ENCODE results near the gene ROR2. TPM values are rescaled to one million over a fixed set of nuclear protein-coding genes. Genes with fewer than 3 reads are reported as not detected.
A peak's percentile ranks its signal among the peaks of the same experiment; 100 is the strongest.

Gene ROR2
- total RNA-seq, 4 donors from 2014 or later: 0.70 to 9.9 (median 4.1) TPM

DNA sequence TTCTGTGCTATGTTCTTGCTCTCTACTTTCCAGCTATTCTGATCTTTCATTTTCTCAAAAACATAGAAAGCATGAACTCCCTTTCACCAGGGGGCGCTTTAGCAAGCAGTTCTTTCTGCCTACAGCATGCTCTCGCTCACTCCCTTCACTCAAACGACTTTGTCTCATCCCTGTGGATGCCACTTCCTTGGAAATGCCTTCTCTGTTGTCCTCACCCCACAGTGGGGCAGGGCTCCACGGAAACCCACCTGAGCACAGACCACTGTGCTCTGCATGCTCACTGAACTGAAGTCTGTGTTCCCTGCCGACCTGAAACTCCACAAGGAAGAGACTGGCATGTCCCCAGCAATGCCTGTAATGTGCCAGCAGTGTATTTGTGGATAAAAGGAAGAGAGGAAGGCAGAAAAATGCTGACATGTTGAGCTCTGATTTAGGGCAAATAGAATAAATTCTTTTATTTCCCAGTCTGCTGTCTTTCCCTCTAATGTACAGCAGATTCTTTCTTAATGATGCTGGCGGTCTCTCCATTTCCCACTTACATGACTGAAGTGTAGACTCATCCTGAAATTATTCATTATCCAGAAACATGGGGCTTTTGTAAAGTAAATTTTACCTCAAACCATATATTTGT is 4.9 kb upstream of the ROR2 start:
- DNase-seq: peak in 1 of 3 donors; percentile 61
- TF ChIP-seq CTCF (IDR thresholded peaks at IDR 0.05) (peak in 4 of 6 experiments; percentile 25 to 53 (median 47)), POLR2A (IDR thresholded peaks at IDR 0.05) (no peak)
- no peak overlapping the region for H3K27ac ChIP-seq
- H3K36me3 ChIP-seq: no peaks in the 10 kb centered on the region
- H3K9me3 ChIP-seq: peaks cover 0 to 4% (median 0%) of the 10 kb centered on the region in 4 donors
- H3K27me3 ChIP-seq: peaks cover 0 to 4% of the 10 kb centered on the region in 2 donors
- peaks cover 0 to 5% (median 0%) of the 10 kb centered on the region in 4 donors for H3K4me1 ChIP-seq
- H3K4me3 ChIP-seq: no peak overlapping the region

DNA sequence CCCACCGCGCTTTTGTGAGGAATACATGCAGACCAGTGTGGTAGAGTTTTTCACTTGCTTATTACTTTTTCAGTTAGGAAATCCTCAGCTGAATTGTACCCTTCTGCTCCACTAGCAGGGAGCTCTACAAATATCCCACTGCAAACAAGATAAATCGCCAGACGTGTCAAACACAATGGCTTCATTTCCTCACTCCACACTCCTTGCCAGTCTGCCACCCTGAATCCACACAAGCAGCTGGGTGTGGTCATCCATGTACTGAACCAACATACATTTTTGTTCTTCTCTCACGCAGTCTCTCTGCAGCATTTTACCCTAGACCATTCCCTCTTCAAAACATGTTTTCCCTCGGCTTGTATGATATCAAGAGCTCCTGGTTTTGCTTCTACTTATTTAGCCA is 3.7 kb upstream of the ROR2 start:
- H3K4me3 ChIP-seq: no peak overlapping the region
- H3K27ac ChIP-seq: no peak overlapping the region
- TF ChIP-seq POLR2A (IDR thresholded peaks at IDR 0.05) (no peak), CTCF (IDR thresholded peaks at IDR 0.05) (no peak)
- H3K36me3 ChIP-seq: no peaks in the 10 kb centered on the region
- peaks cover 0 to 17% (median 0%) of the 10 kb centered on the region in 4 donors for H3K4me1 ChIP-seq
- no peak for DNase-seq
- peaks cover 0 to 4% (median 0%) of the 10 kb centered on the region in 4 donors for H3K9me3 ChIP-seq
- peaks cover 0 to 15% of the 10 kb centered on the region in 2 donors for H3K27me3 ChIP-seq

DNA sequence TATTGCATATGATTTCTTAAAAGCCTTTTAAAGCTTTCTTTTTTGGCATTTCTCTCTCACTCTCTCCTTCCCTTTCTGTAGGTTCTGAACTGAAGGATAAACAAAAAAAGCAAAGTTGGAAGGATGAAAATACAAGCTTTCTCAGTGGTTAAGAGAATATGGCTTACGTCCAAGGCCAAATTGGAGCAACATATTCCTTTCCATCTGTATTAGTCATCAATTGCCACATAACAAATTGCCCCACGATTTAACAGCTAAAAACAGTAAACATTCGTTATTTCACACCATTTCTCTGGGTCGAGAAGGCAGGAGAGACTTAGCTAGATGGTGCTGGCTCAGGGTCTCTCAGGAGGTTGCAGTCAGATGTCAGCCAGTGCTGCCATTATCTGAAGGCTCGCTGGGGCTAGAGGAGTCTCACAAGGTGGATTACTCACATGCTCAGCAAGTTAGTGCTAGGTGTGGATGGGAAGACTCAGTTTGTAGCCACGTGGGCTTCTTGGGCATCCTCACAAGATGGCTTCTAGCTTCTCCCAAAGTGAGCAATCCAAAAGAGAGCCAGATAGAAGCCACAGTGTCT is 2.0 kb upstream of the ROR2 start:
- H3K27ac ChIP-seq: no peak overlapping the region

DNA sequence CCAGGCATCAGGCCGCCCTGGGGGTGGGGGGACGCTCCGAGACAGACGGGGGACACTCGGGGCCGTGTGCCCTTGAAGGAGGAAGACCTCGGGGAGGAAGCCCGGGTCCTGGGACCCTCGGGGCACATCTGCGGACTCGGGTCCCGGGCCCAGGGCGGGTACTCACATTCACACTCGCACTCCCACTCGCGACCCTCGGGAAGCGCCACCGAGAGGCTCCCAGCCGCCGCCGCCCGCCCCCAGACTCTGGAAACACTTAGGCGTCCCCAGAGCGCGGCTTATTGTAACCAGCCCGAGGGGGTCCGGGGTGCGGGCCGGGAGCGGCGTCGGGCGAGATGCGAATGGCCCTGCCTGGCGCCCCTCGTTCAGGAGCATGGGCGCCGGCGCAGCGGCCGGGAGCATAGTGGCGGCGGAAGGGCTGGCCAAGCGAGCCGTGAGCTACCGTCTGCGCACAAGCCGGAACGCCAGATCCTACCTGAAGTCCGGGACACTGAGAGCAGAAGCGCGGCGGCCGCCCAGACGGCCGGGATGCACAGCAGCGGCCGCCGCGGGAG is 559 bp downstream of the ROR2 start:
- Histone ChIP-seq H3K27ac (peak overlapping the region; percentile 40 to 84 (median 64)), H3K4me1 (peaks cover 0 to 17% (median 0%) of the 10 kb centered on the region in 4 donors), H3K27me3 (peaks cover 0 to 24% of the 10 kb centered on the region in 2 donors), H3K36me3 (no peaks in the 10 kb centered on the region), H3K9me3 (peaks cover 0 to 4% (median 0%) of the 10 kb centered on the region in 4 donors), H3K4me3 (peak overlapping the region; percentile 31 to 68 (median 42))
- TF ChIP-seq POLR2A (IDR thresholded peaks at IDR 0.05): no peak
- TF ChIP-seq CTCF (IDR thresholded peaks at IDR 0.05): no peak
- DNase-seq: no peak

More for the DNA sequence above, 2.0 kb upstream of the ROR2 start:
- peaks cover 0 to 17% (median 0%) of the 10 kb centered on the region in 4 donors for H3K4me1 ChIP-seq
- H3K4me3 ChIP-seq: no peak overlapping the region
- H3K27me3 ChIP-seq: peaks cover 0 to 24% of the 10 kb centered on the region in 2 donors
- no peaks in the 10 kb centered on the region for H3K36me3 ChIP-seq
- TF ChIP-seq CTCF (IDR thresholded peaks at IDR 0.05): no peak
- TF ChIP-seq POLR2A (IDR thresholded peaks at IDR 0.05): no peak
- peaks cover 0 to 4% (median 0%) of the 10 kb centered on the region in 4 donors for H3K9me3 ChIP-seq
- no peak for DNase-seq

DNA sequence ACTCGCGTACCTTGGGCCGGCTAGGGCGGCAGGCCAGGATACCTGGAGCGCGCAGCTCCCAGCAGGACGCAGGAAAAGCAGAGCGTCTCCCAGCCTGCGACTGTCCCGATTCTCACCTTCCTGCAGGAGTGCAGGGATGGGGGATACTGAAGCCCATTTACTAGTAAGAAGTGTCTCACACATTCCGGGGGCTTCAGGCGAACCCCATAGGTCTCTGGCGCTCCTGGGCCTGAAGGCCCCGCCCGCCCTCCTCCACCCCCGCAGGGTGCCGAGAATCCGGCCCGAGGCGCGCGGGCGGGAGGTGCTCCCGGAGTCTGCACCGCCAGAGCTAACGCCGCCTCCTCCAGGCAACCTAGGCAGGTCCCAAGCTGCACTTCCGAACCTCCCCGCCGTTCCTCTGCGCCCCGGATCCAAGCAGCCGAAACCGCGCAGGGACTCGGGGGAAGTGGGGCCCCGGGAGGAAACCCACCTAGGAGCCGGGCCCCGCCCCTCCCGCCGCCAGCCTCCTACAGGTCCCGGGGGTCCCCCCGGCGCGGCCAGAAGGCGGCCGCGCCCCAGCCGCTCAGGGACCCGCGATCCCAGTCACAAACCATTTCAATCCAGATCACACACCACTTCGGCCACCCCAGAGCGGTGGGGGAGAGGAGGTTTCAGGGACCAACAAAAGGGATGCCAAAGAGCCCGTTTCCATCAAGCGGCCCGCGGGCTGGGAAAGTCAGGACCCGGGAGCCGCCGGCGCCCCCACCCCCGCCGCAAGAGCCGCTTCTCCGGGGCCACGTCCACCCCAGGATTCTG is 1.2 kb downstream of the ROR2 start:
- peaks cover 0 to 24% of the 10 kb centered on the region in 2 donors for H3K27me3 ChIP-seq
- DNase-seq: peak in 2 of 3 donors; percentile 58 to 60
- TF ChIP-seq CTCF (IDR thresholded peaks at IDR 0.05) (peak in 3 of 6 experiments; percentile 14 to 24 (median 23)), POLR2A (IDR thresholded peaks at IDR 0.05) (no peak)
- peaks cover 0 to 17% (median 0%) of the 10 kb centered on the region in 4 donors for H3K4me1 ChIP-seq
- H3K27ac ChIP-seq: peak overlapping the region; percentile 40 to 84 (median 64)
- H3K9me3 ChIP-seq: peaks cover 0 to 4% (median 0%) of the 10 kb centered on the region in 4 donors
- H3K4me3 ChIP-seq: peak overlapping the region; percentile 31 to 68 (median 42)
- H3K36me3 ChIP-seq: no peaks in the 10 kb centered on the region

Measured in Peyer's patch (tissue), 4 donors.